ENCODE data around the gene ATXN8OS.
"Not testable (repeated sequence)": the region's sequence is repeated elsewhere in the genome, so short reads cannot be mapped to it uniquely, and the experiment has no call there.

Gene ATXN8OS

DNA sequence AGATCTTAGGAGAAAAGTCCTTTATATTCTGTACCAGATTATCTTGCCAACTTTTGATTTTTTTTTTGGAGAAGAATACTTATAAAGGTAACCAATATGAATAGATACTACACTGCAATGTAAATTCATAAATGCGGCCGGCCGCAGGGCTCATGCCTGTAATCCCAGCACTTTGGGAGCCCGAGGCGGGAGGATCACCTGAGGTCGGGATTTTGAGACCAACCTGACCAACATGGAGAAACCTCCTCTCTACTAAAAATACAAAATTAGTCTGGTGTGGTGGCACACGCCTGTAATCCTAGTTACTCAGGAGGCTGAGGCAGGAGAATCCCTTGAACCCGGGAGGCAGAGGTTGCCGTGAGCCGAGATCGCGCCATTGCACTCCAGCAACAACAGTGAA is 35.0 kb downstream of the ATXN8OS start:
- H3K27me3 ChIP-seq (ENCODE audit: control insufficient read depth, insufficient read depth, low read length); H3K4me1 ChIP-seq (ENCODE audit: control insufficient read depth, insufficient read depth, low read length); H3K9ac ChIP-seq (ENCODE audit: low read length); H3K36me3 ChIP-seq (ENCODE audit: control insufficient read depth, insufficient read depth, low read length); H3K4me3 ChIP-seq (ENCODE audit: low read length); H3K27ac ChIP-seq (ENCODE audit: low read depth, low read length): not testable (repeated sequence)

- no peaks in the 10 kb centered on the region for H3K27me3 ChIP-seq (ENCODE audit: control insufficient read depth, insufficient read depth, low read length)
- H3K27ac ChIP-seq (ENCODE audit: low read depth, low read length) = no peak overlapping the region
- H3K9ac ChIP-seq (ENCODE audit: low read length) = no peak overlapping the region
- no peaks in the 10 kb centered on the region for H3K36me3 ChIP-seq (ENCODE audit: control insufficient read depth, insufficient read depth, low read length)
- no peaks in the 10 kb centered on the region for H3K4me1 ChIP-seq (ENCODE audit: control insufficient read depth, insufficient read depth, low read length)
- no peak overlapping the region for H3K4me3 ChIP-seq (ENCODE audit: low read length)
Observed at GRCh38 chr13:70162141-70162540, 54.5 kb downstream of the ATXN8OS start.

DNA sequence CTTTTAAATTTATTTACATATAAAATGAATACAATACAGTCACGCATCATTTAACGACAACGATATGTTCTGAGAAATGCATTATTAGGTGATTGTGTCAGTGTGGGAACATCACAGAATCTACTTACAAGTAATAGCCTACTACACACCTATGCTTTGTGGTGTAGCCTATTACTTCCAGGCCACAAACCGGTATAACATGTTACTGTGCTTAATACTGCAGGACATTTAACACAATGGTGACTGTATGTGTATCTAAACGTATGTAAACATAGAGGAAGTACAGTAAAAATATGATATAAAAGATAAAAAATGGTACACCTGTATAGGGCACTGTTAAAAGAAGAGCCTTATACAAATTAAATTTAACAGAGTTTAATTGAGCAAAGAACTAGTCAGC is 63.1 kb downstream of the ATXN8OS start:
- no peaks in the 10 kb centered on the region for H3K4me1 ChIP-seq (ENCODE audit: control insufficient read depth, insufficient read depth, low read length)
- no peaks in the 10 kb centered on the region for H3K27me3 ChIP-seq (ENCODE audit: control insufficient read depth, insufficient read depth, low read length)
- no peak overlapping the region for H3K9ac ChIP-seq (ENCODE audit: low read length)
- no peak overlapping the region for H3K4me3 ChIP-seq (ENCODE audit: low read length)
- no peaks in the 10 kb centered on the region for H3K36me3 ChIP-seq (ENCODE audit: control insufficient read depth, insufficient read depth, low read length)
- no peak overlapping the region for H3K27ac ChIP-seq (ENCODE audit: low read depth, low read length)

GRCh38 chr13:70171151-70171550 is 63.5 kb downstream of the ATXN8OS start:
- Histone ChIP-seq H3K4me3 (ENCODE audit: low read length) (no peak overlapping the region), H3K9ac (ENCODE audit: low read length) (no peak overlapping the region), H3K27me3 (ENCODE audit: control insufficient read depth, insufficient read depth, low read length) (no peaks in the 10 kb centered on the region), H3K4me1 (ENCODE audit: control insufficient read depth, insufficient read depth, low read length) (no peaks in the 10 kb centered on the region), H3K36me3 (ENCODE audit: control insufficient read depth, insufficient read depth, low read length) (no peaks in the 10 kb centered on the region), H3K27ac (ENCODE audit: low read depth, low read length) (no peak overlapping the region)

- no peak overlapping the region for H3K4me3 ChIP-seq (ENCODE audit: low read length)
- no peaks in the 10 kb centered on the region for H3K27me3 ChIP-seq (ENCODE audit: control insufficient read depth, insufficient read depth, low read length)
Observed at GRCh38 chr13:70172946-70173597, 65.4 kb downstream of the ATXN8OS start.

GRCh38 chr13:70173598-70173959 is 66.0 kb downstream of the ATXN8OS start:
- no peak overlapping the region for H3K27ac ChIP-seq (ENCODE audit: low read depth, low read length)
- no peak overlapping the region for H3K9ac ChIP-seq (ENCODE audit: low read length)
- H3K27me3 ChIP-seq (ENCODE audit: control insufficient read depth, insufficient read depth, low read length) = no peaks in the 10 kb centered on the region
- no peak overlapping the region for H3K4me3 ChIP-seq (ENCODE audit: low read length)
- H3K4me1 ChIP-seq (ENCODE audit: control insufficient read depth, insufficient read depth, low read length) = no peaks in the 10 kb centered on the region
- H3K36me3 ChIP-seq (ENCODE audit: control insufficient read depth, insufficient read depth, low read length) = no peaks in the 10 kb centered on the region

More at GRCh38 chr13:70172946-70173597, 65.4 kb downstream of the ATXN8OS start:
- Histone ChIP-seq H3K27ac (ENCODE audit: low read depth, low read length) (no peak overlapping the region), H3K9ac (ENCODE audit: low read length) (no peak overlapping the region), H3K36me3 (ENCODE audit: control insufficient read depth, insufficient read depth, low read length) (no peaks in the 10 kb centered on the region), H3K4me1 (ENCODE audit: control insufficient read depth, insufficient read depth, low read length) (no peaks in the 10 kb centered on the region)

GRCh38 chr13:70178346-70178745 is 70.7 kb downstream of the ATXN8OS start:
- H3K27me3 ChIP-seq (ENCODE audit: control insufficient read depth, insufficient read depth, low read length) = no peaks in the 10 kb centered on the region
- H3K9ac ChIP-seq (ENCODE audit: low read length) = no peak overlapping the region
- H3K4me1 ChIP-seq (ENCODE audit: control insufficient read depth, insufficient read depth, low read length) = no peaks in the 10 kb centered on the region
- no peaks in the 10 kb centered on the region for H3K36me3 ChIP-seq (ENCODE audit: control insufficient read depth, insufficient read depth, low read length)
- H3K4me3 ChIP-seq (ENCODE audit: low read length) = no peak overlapping the region
- H3K27ac ChIP-seq (ENCODE audit: low read depth, low read length) = no peak overlapping the region

Measured in rectal smooth muscle tissue (tissue), 1 donor.